WTC11 (cell line): ENCODE data around the gene CARS2. TPM values are rescaled to one million over a fixed set of nuclear protein-coding genes. Genes with fewer than 3 reads are reported as not detected.

ENCODE experiments used
- ATAC-seq: fragments of 200-7000 bp; cut with Tn5 transposase; 2 replicates; pipeline ENCODE4 v1.10.0; 2021; ENCODE audit warnings: mild to moderate bottlenecking, moderate library complexity
- CTCF ChIA-PET: fragments of 300-600 bp; sonication (Branson Sonifier 250); formaldehyde crosslinking; loops from one replicate; lab custom pipeline; 2021; ENCODE audit warnings: antibody characterized with exemption; lab: Charles Lee
- POLR2A ChIA-PET: fragments of 350-600 bp; sonication (Branson Sonifier 250); formaldehyde crosslinking; loops from one replicate; lab custom pipeline; 2021; ENCODE audit warnings: antibody characterized with exemption; lab: Charles Lee
- DNase-seq: peaks from one replicate; pipeline ENCODE4 v3.0.0; 2021; ENCODE audit warnings: low spot score
- H3K27ac Mint-ChIP-seq: 2 replicates; pipeline ENCODE4 v1.8.0; 2021; ENCODE audit warnings: mixed read lengths
- H3K27me3 Mint-ChIP-seq: 2 replicates; pipeline ENCODE4 v1.8.0; 2021; ENCODE audit warnings: low read depth, mild to moderate bottlenecking, moderate library complexity, mixed read lengths
- H3K36me3 Mint-ChIP-seq: 2 replicates; pipeline ENCODE4 v1.8.0; 2021; ENCODE audit warnings: mixed read lengths
- H3K4me1 Mint-ChIP-seq: 2 replicates; pipeline ENCODE4 v1.8.0; 2022; ENCODE audit warnings: mixed read lengths
- H3K4me3 Mint-ChIP-seq: 2 replicates; pipeline ENCODE4 v1.8.0; 2021; ENCODE audit warnings: mild to moderate bottlenecking, moderate library complexity, mixed read lengths
- H3K9me3 Mint-ChIP-seq: 2 replicates; pipeline ENCODE4 v1.8.0; 2021; ENCODE audit warnings: mixed read lengths
- CREB1 ChIP-seq: sonication (generic); formaldehyde crosslinking; IDR thresholded peaks from 2 replicates; pipeline ENCODE4 v1.8.0; 2023; ENCODE audit warnings: mild to moderate bottlenecking, missing genetic modification reagents
- HMGA2 ChIP-seq: fragments of 250-450 bp; sonication (Bioruptor Pico); IDR thresholded peaks from 2 replicates; pipeline ENCODE4 v1.4.0; 2021; ENCODE audit warnings: mild to moderate bottlenecking, moderate library complexity
- MYBL2 ChIP-seq: sonication (generic); formaldehyde crosslinking; IDR thresholded peaks from 2 replicates; pipeline ENCODE4 v1.8.1; 2023; ENCODE audit warnings: mild to moderate bottlenecking, moderate library complexity, missing genetic modification reagents
- NFYB ChIP-seq: sonication (generic); formaldehyde crosslinking; conservative IDR thresholded peaks from 2 replicates; pipeline ENCODE4 v1.8.0; 2022; ENCODE audit warnings: low read depth, missing genetic modification reagents
- SP1 ChIP-seq: sonication (generic); formaldehyde crosslinking; conservative IDR thresholded peaks from 2 replicates; pipeline ENCODE4 v1.8.1; 2022; ENCODE audit warnings: missing genetic modification reagents
- TCF7 ChIP-seq: sonication (generic); formaldehyde crosslinking; IDR thresholded peaks from 2 replicates; pipeline ENCODE4 v1.8.0; 2022; ENCODE audit warnings: mild to moderate bottlenecking, low read depth, missing genetic modification reagents, moderate library complexity
- ZNF416 ChIP-seq: fragments of 250-450 bp; sonication (Bioruptor Pico); IDR thresholded peaks from 2 replicates; pipeline ENCODE4 v1.9.0; 2021; ENCODE audit warnings: mild to moderate bottlenecking, inconsistent platforms
- total RNA-seq: library from RNA; stranded (reverse); gene quantifications from 3 replicates; pipeline ENCODE4 v1.2.3, GENCODE V29; 2021
- TF ChIP-seq, protein P1 (sequence below): sonication (generic); formaldehyde crosslinking; IDR thresholded peaks from 2 replicates; pipeline ENCODE4 v1.8.1; 2023; ENCODE audit warnings: mild to moderate bottlenecking, missing genetic modification reagents, borderline replicate concordance
- TF ChIP-seq, protein P2 (sequence below): sonication (generic); formaldehyde crosslinking; IDR thresholded peaks from 2 replicates; pipeline ENCODE4 v1.8.0; 2022; ENCODE audit warnings: mild to moderate bottlenecking, missing genetic modification reagents
- TF ChIP-seq, protein P3 (sequence below): sonication (generic); formaldehyde crosslinking; IDR thresholded peaks from 2 replicates; pipeline ENCODE4 v1.8.0; 2022; ENCODE audit warnings: mild to moderate bottlenecking, missing genetic modification reagents
- TF ChIP-seq, protein P4 (sequence below): fragments of 250-450 bp; sonication (Bioruptor Pico); IDR thresholded peaks from 2 replicates; pipeline ENCODE4 v1.9.0; 2021; ENCODE audit warnings: mild to moderate bottlenecking
- TF ChIP-seq, protein P5 (sequence below): sonication (generic); formaldehyde crosslinking; IDR thresholded peaks from 2 replicates; pipeline ENCODE4 v1.8.0; 2022; ENCODE audit warnings: mild to moderate bottlenecking, missing genetic modification reagents
- TF ChIP-seq, protein P6 (sequence below): sonication (generic); formaldehyde crosslinking; IDR thresholded peaks from 2 replicates; pipeline ENCODE4 v1.8.1; 2023; ENCODE audit warnings: mild to moderate bottlenecking, missing genetic modification reagents, moderate library complexity
- TF ChIP-seq, protein P7 (sequence below): sonication (generic); formaldehyde crosslinking; IDR thresholded peaks from 2 replicates; pipeline ENCODE4 v1.8.1; 2022; ENCODE audit warnings: mild to moderate bottlenecking, moderate library complexity, missing genetic modification reagents
- TF ChIP-seq, protein P8 (sequence below): fragments of 250-450 bp; sonication (Bioruptor Pico); IDR thresholded peaks from 2 replicates; pipeline ENCODE4 v1.9.0; 2021; ENCODE audit warnings: mild to moderate bottlenecking
- TF ChIP-seq, protein P9 (sequence below): sonication (generic); formaldehyde crosslinking; IDR thresholded peaks from 2 replicates; pipeline ENCODE4 v1.8.0; 2023; ENCODE audit warnings: missing genetic modification reagents
- TF ChIP-seq, protein P10 (sequence below): sonication (generic); formaldehyde crosslinking; conservative IDR thresholded peaks from 2 replicates; pipeline ENCODE4 v1.8.1; 2023; ENCODE audit warnings: mild to moderate bottlenecking, low read depth, missing genetic modification reagents, moderate library complexity

The CARS2 gene
- total RNA-seq, 1 experiment from 2014 or later = 39.9 TPM

DNA sequence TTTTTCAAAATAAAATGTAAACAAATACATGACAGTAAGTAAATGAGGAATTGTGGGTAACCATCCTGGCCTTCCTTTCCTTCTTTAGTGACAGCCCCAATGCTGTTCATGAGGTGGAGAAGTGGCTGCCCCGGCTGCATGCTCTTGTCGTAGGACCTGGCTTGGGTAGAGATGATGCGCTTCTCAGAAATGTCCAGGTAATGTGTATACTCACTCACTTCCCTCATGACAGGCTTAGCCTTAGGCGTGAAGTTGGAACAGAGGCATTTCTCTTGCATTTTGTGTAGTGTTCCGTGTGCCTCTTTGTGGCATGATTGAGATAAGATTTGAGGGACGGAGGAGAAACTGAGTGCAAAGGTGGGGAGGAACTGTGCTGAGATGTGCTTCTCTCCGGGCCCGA is 78.6 kb downstream of the CARS2 start:
- H3K27ac Mint-ChIP-seq = no peak overlapping the region
- DNase-seq = no peak
- H3K4me1 Mint-ChIP-seq = peaks cover 8% of the 10 kb centered on the region
- TF ChIP-seq SP1 (CRISPR knock-in tag) (no peak), ZNF416 (CRISPR knock-in tag) (no peak)
- TF ChIP-seq, protein P1, sequence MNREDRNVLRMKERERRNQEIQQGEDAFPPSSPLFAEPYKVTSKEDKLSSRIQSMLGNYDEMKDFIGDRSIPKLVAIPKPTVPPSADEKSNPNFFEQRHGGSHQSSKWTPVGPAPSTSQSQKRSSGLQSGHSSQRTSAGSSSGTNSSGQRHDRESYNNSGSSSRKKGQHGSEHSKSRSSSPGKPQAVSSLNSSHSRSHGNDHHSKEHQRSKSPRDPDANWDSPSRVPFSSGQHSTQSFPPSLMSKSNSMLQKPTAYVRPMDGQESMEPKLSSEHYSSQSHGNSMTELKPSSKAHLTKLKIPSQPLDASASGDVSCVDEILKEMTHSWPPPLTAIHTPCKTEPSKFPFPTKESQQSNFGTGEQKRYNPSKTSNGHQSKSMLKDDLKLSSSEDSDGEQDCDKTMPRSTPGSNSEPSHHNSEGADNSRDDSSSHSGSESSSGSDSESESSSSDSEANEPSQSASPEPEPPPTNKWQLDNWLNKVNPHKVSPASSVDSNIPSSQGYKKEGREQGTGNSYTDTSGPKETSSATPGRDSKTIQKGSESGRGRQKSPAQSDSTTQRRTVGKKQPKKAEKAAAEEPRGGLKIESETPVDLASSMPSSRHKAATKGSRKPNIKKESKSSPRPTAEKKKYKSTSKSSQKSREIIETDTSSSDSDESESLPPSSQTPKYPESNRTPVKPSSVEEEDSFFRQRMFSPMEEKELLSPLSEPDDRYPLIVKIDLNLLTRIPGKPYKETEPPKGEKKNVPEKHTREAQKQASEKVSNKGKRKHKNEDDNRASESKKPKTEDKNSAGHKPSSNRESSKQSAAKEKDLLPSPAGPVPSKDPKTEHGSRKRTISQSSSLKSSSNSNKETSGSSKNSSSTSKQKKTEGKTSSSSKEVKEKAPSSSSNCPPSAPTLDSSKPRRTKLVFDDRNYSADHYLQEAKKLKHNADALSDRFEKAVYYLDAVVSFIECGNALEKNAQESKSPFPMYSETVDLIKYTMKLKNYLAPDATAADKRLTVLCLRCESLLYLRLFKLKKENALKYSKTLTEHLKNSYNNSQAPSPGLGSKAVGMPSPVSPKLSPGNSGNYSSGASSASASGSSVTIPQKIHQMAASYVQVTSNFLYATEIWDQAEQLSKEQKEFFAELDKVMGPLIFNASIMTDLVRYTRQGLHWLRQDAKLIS = no peak
- no peak overlapping the region for H3K4me3 Mint-ChIP-seq
- H3K36me3 Mint-ChIP-seq = peaks cover 35% of the 10 kb centered on the region
- peaks cover 6% of the 10 kb centered on the region for H3K9me3 Mint-ChIP-seq
- no peaks in the 10 kb centered on the region for H3K27me3 Mint-ChIP-seq
- POLR2A ChIA-PET = no interaction called here
- CTCF ChIA-PET = no interaction called here
- ATAC-seq = no peak

DNA sequence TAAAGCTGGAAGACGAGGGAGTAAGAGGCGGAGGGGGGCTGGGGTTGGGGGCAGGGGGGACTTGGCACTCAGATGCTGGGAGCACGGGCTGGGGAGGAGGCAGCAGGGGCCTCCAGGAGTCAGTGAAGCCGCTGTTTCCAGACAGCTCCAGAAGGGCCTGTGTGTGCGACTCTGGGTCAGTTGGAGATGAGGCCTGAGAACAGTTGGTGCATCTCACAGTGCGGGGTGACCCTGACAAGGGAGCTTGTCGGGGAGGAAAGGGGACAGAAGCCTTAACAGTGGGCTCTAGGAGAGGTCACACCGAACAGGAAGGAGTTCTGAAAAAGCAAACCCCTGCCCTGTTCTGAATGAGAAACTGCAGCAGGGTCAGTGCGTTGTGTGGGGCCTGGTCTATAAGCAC is 79.4 kb downstream of the CARS2 start:
- Mint-ChIP-seq H3K27ac (peak overlapping the region; percentile 25; the same call in 1 of the 2 replicates), H3K4me3 (no peak overlapping the region), H3K9me3 (no peaks in the 10 kb centered on the region), H3K4me1 (peaks cover 8% of the 10 kb centered on the region), H3K36me3 (peaks cover 28% of the 10 kb centered on the region), H3K27me3 (no peaks in the 10 kb centered on the region)
- DNase-seq (no peak), ATAC-seq (no peak)
- CTCF ChIA-PET = interaction anchor here (1.0 kb wide), 1 partner anchor 18 kb away, joined by 3 read pairs; no protein-coding TSS in a partner anchor
- POLR2A ChIA-PET = no interaction called here
- TF ChIP-seq, protein P2, sequence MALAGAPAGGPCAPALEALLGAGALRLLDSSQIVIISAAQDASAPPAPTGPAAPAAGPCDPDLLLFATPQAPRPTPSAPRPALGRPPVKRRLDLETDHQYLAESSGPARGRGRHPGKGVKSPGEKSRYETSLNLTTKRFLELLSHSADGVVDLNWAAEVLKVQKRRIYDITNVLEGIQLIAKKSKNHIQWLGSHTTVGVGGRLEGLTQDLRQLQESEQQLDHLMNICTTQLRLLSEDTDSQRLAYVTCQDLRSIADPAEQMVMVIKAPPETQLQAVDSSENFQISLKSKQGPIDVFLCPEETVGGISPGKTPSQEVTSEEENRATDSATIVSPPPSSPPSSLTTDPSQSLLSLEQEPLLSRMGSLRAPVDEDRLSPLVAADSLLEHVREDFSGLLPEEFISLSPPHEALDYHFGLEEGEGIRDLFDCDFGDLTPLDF = no peak
- TF ChIP-seq, protein P3, sequence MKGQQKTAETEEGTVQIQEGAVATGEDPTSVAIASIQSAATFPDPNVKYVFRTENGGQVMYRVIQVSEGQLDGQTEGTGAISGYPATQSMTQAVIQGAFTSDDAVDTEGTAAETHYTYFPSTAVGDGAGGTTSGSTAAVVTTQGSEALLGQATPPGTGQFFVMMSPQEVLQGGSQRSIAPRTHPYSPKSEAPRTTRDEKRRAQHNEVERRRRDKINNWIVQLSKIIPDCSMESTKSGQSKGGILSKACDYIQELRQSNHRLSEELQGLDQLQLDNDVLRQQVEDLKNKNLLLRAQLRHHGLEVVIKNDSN = no peak
- TF ChIP-seq, protein P4, sequence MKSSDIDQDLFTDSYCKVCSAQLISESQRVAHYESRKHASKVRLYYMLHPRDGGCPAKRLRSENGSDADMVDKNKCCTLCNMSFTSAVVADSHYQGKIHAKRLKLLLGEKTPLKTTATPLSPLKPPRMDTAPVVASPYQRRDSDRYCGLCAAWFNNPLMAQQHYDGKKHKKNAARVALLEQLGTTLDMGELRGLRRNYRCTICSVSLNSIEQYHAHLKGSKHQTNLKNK = no peak
- TF ChIP-seq NFYB (CRISPR knock-in tag) = no peak
- TF ChIP-seq, protein P5, sequence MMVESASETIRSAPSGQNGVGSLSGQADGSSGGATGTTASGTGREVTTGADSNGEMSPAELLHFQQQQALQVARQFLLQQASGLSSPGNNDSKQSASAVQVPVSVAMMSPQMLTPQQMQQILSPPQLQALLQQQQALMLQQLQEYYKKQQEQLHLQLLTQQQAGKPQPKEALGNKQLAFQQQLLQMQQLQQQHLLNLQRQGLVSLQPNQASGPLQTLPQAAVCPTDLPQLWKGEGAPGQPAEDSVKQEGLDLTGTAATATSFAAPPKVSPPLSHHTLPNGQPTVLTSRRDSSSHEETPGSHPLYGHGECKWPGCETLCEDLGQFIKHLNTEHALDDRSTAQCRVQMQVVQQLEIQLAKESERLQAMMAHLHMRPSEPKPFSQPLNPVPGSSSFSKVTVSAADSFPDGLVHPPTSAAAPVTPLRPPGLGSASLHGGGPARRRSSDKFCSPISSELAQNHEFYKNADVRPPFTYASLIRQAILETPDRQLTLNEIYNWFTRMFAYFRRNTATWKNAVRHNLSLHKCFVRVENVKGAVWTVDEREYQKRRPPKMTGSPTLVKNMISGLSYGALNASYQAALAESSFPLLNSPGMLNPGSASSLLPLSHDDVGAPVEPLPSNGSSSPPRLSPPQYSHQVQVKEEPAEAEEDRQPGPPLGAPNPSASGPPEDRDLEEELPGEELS (CRISPR knock-in tag) = no peak
- TF ChIP-seq HMGA2 = no peak
- TF ChIP-seq, protein P6, sequence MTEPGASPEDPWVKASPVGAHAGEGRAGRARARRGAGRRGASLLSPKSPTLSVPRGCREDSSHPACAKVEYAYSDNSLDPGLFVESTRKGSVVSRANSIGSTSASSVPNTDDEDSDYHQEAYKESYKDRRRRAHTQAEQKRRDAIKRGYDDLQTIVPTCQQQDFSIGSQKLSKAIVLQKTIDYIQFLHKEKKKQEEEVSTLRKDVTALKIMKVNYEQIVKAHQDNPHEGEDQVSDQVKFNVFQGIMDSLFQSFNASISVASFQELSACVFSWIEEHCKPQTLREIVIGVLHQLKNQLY (CRISPR knock-in tag) = no peak
- no peak for TF ChIP-seq CREB1
- TF ChIP-seq, protein P7, sequence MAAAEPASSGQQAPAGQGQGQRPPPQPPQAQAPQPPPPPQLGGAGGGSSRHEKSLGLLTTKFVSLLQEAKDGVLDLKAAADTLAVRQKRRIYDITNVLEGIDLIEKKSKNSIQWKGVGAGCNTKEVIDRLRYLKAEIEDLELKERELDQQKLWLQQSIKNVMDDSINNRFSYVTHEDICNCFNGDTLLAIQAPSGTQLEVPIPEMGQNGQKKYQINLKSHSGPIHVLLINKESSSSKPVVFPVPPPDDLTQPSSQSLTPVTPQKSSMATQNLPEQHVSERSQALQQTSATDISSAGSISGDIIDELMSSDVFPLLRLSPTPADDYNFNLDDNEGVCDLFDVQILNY (CRISPR knock-in tag) = no peak
- TF ChIP-seq, protein P8, sequence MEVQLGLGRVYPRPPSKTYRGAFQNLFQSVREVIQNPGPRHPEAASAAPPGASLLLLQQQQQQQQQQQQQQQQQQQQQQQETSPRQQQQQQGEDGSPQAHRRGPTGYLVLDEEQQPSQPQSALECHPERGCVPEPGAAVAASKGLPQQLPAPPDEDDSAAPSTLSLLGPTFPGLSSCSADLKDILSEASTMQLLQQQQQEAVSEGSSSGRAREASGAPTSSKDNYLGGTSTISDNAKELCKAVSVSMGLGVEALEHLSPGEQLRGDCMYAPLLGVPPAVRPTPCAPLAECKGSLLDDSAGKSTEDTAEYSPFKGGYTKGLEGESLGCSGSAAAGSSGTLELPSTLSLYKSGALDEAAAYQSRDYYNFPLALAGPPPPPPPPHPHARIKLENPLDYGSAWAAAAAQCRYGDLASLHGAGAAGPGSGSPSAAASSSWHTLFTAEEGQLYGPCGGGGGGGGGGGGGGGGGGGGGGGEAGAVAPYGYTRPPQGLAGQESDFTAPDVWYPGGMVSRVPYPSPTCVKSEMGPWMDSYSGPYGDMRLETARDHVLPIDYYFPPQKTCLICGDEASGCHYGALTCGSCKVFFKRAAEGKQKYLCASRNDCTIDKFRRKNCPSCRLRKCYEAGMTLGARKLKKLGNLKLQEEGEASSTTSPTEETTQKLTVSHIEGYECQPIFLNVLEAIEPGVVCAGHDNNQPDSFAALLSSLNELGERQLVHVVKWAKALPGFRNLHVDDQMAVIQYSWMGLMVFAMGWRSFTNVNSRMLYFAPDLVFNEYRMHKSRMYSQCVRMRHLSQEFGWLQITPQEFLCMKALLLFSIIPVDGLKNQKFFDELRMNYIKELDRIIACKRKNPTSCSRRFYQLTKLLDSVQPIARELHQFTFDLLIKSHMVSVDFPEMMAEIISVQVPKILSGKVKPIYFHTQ (CRISPR knock-in tag) = no peak
- TF ChIP-seq, protein P9, sequence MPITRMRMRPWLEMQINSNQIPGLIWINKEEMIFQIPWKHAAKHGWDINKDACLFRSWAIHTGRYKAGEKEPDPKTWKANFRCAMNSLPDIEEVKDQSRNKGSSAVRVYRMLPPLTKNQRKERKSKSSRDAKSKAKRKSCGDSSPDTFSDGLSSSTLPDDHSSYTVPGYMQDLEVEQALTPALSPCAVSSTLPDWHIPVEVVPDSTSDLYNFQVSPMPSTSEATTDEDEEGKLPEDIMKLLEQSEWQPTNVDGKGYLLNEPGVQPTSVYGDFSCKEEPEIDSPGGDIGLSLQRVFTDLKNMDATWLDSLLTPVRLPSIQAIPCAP (CRISPR knock-in tag) = no peak
- TF ChIP-seq TCF7 (CRISPR knock-in tag) = no peak
- no peak for TF ChIP-seq MYBL2 (CRISPR knock-in tag)
- TF ChIP-seq, protein P10, sequence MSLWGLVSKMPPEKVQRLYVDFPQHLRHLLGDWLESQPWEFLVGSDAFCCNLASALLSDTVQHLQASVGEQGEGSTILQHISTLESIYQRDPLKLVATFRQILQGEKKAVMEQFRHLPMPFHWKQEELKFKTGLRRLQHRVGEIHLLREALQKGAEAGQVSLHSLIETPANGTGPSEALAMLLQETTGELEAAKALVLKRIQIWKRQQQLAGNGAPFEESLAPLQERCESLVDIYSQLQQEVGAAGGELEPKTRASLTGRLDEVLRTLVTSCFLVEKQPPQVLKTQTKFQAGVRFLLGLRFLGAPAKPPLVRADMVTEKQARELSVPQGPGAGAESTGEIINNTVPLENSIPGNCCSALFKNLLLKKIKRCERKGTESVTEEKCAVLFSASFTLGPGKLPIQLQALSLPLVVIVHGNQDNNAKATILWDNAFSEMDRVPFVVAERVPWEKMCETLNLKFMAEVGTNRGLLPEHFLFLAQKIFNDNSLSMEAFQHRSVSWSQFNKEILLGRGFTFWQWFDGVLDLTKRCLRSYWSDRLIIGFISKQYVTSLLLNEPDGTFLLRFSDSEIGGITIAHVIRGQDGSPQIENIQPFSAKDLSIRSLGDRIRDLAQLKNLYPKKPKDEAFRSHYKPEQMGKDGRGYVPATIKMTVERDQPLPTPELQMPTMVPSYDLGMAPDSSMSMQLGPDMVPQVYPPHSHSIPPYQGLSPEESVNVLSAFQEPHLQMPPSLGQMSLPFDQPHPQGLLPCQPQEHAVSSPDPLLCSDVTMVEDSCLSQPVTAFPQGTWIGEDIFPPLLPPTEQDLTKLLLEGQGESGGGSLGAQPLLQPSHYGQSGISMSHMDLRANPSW (CRISPR knock-in tag) = no peak
